ENCODE data around the gene WASHC3.
"Not testable (repeated sequence)": the region's sequence is repeated elsewhere in the genome, so short reads cannot be mapped to it uniquely, and the experiment has no call there.

Gene WASHC3

GRCh38 chr12:102050660-102051430 is 10.9 kb downstream of the WASHC3 start:
- DNase-seq = no peak

DNA sequence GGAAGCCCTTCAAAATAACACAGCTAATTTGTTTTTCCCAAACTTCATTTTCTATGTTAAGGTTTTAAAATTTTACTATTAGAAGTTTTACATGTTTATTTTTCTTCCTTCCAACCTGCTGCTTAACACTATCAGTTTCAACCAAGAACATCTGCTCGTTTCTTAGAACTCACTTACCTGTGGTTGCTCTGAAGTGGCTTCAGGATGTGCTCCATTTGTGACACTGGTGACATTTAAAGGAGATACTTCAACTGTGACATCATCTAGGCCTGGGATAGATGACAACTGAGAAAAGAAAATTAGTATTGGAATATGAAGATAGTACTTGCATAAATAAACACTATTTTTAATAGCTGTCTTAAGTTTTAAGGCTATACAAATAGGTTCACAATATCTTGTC is 17.9 kb downstream of the WASHC3 start:
- DNase-seq = no peak

DNA sequence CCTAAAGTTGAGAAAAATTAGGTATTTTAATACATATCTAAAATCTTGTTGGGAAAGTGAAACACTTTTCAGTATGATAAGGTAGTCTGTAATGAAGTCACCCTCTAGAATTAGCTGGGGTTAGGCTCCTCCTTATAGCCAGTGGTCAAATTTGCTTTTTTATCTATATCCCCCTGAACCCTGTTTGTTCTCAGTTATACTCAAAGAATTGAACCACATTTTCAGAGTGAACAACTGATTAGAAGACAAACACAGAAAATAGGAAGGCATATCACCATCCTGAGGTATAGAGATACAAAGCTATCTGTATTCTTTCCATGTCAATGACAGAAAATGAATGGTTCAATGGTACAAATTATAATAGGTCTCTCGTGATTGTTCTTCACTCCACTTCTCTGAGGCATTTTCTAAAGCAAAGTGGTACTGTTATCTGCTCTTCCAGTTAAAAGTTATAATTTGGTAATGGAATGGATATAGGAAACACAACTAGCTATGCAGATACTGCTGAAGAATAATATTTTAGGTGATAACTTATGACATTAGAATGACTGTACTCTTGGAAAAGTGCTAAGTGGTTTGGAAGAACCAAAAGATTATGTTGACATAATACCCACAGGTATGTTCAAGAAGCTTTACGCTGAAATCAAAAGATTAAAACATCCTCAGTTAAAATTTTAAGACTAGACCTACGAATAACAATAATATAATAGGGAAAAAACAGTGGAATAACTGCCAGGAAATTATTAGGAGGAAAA is 27.6 kb downstream of the WASHC3 start:
- no peak for DNase-seq

GRCh38 chr12:102031852-102032251 is 29.9 kb downstream of the WASHC3 start:
- no peak for DNase-seq

- DNase-seq = no peak
Measured at GRCh38 chr12:102029141-102029540, 32.6 kb downstream of the WASHC3 start.

DNA sequence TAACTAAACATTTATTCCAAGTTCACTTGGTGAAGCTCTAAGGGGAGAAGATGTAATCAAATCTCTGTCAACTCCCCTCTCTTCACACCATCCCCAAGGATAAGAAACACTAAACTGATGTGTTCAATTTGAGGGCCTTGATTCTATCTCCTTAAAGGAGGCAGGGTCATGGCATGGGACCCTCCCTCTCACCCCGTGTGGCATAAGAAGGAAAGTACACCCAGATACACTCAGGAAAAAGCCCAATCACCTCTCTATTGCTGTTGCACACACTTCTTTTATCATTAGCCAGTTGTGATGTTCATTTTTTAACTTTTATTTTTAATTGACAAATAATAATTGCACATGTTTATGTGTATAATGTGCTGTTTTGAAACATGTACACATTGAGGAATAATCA is 35.1 kb downstream of the WASHC3 start:
- DNase-seq = no peak

GRCh38 chr12:102024765-102025164 is 37.0 kb downstream of the WASHC3 start:
- no peak for DNase-seq

- DNase-seq = no peak
Measured at GRCh38 chr12:102023343-102023930, 38.4 kb downstream of the WASHC3 start.

- DNase-seq = no peak
Measured at GRCh38 chr12:102022286-102022685, 39.5 kb downstream of the WASHC3 start.

- no peak for DNase-seq
Measured at GRCh38 chr12:102021540-102022246, 40.1 kb downstream of the WASHC3 start.

- not testable (repeated sequence) for DNase-seq
Measured at GRCh38 chr12:102018607-102019006, 43.2 kb downstream of the WASHC3 start.

DNA sequence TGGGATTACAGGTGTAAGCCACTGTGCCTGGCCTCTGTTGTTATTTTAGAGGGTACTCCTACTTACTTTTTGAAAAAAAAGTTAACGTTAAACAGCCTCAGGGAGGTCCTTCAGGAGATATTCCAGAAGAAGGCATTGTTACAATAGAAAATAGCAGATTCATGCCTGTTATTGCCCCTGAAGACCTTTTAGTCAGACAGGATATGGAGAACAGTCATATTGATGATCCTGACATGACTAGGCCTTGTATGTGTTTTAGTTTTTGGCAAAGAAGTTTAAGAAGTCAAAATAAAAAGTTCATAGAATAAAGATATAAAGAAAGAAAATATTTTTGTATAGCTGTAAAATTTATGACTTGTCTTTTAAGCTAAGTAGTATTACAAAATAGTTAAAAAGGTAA is 45.3 kb downstream of the WASHC3 start:
- DNase-seq = no peak

GRCh38 chr12:102010265-102010994 is 51.4 kb downstream of the WASHC3 start:
- no peak for DNase-seq

GRCh38 chr12:102009796-102010195 is 52.0 kb downstream of the WASHC3 start:
- no peak for DNase-seq

DNA sequence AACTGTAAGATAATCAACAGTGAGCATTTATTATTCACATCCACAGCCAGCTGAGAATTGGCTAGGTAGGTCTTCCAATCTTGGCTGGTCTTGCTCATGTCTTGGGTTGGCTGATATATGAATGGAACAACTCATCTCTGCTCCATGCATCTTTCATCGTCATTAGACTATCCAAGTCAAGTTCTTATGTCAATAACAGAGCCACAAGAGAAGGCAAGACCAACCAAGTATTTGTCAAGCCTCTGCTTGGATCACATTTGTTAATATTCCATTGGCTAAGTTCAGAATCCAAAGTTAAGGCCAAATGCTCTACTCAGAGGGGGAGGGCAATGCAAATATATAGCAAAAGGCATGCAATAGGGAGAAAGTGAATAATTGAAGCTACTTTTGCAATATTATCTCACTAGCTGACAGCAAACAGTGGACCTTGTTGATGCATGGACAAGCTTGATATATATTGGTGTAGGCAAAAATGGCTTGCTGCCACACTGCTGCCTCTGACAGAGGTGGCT is 53.1 kb downstream of the WASHC3 start:
- no peak for DNase-seq

DNA sequence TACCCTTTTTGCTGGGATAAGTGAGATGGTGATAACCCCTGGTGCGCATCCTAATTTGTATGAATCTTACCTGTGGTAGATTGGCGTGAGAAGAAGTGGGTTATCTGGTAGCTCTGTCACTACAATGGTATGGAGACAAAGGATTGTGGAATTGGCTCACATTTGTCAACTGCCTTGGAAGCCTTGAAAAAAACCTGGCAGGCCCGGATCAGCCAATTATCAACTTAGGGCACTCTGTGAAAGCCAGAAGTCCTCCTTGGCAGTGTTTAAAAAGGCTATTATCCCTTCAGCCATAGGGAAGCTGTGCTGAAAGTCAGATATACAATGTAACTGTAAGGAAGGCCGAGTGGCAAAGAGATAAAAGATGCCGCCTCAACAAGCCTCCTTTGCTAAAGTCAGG is 56.5 kb downstream of the WASHC3 start:
- DNase-seq = no peak

GRCh38 chr12:101997102-101997501 is 64.7 kb downstream of the WASHC3 start:
- no peak for DNase-seq

GRCh38 chr12:101995684-101996083 is 66.1 kb downstream of the WASHC3 start:
- DNase-seq = no peak

GRCh38 chr12:101992091-101992490 is 69.7 kb downstream of the WASHC3 start:
- no peak for DNase-seq

GRCh38 chr12:101982307-101982706 is 79.5 kb downstream of the WASHC3 start:
- DNase-seq = no peak

DNA sequence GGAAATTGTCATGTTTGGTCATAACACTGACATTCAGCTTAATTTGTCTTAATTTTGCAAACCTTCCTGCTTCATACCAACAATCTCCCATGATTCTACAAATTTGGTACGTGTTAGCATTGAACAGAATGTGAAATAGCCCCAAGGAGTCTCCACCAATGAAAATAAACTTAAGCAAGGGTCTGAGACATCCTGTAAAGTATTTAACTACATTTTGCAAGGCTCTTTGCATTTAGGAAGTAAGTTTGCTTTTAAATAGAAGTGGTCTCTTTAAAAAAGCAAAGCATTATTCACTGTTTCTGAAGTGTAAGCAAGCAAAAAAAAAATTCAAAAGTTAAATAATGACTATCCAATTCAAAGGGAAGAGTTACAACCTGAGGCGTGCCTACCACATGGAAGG is 79.9 kb downstream of the WASHC3 start:
- DNase-seq = no peak

- DNase-seq = no peak
Measured at GRCh38 chr12:101968770-101969169, 93.0 kb downstream of the WASHC3 start.
